K562 (cell line): ENCODE data around the gene TBRG1. TPM values are rescaled to one million over a fixed set of nuclear protein-coding genes. Genes with fewer than 3 reads are reported as not detected.

Experiments used
- ATAC-seq: fragments of 200-7000 bp; cut with Tn5 transposase; 3 replicates; pipeline ENCODE4 v1.9.1; 2020; ENCODE audit warnings: moderate library complexity
- BruUV-seq: library from RNA; stranded (reverse); fragments of 400-500 nt; replicated peaks from 2 replicates; lab custom pipeline; 2021; lab: Mats Ljungman, UMichigan
- CTCF ChIA-PET: fragments of 300-600 bp; formaldehyde crosslinking; extraction: SDS; loops from one replicate; lab custom pipeline; 2021; ENCODE audit warnings: low intra/inter-chr PET ratio; lab: Yijun Ruan, JAX
- POLR2A ChIA-PET: fragments of 300-600, 350-650 bp; sonication (Branson Sonifier 250); formaldehyde crosslinking; extraction: SDS; loops from one replicate; lab custom pipeline; 2021; ENCODE audit warnings: antibody characterized with exemption, inconsistent platforms; lab: Yijun Ruan, JAX
- DNase-seq, 4 experiments: peaks; one replicate each; pipeline versions ENCODE4 v3.0.0 to v3.0.0-alpha.2; 2011 to 2018; ENCODE audit warnings: low spot score in 3 of 4, mixed read lengths in 3 of 4; ENCODE audit errors: extremely low read depth in 1 of 4
- FAIRE-seq: peaks from 2 replicates; lab custom pipeline; 2011; peaks lifted over from hg19 to GRCh38; lab: Jason Lieb, UNC
- H2AFZ ChIP-seq: 2 replicates; pipeline ENCODE4 v1.6.0; 2011; ENCODE audit warnings: low read depth, low read length, control low read depth, inconsistent platforms
- H3K27ac ChIP-seq: fragments of 200-600 bp; 3 replicates; pipeline ENCODE4 v1.8.0; 2011; ENCODE audit warnings: low read depth, mild to moderate bottlenecking, control low read depth, inconsistent platforms, low read length, moderate library complexity, mixed read lengths; ENCODE audit errors: extremely low read depth
- H3K27me3 ChIP-seq, 2 experiments: fragments of 300-600 bp in 1 of 2; 2 replicates in 1 of 2; 3 replicates in 1 of 2; pipeline versions ENCODE4 v1.6.0 to v1.8.0; 2011; ENCODE audit warnings: inconsistent platforms in 2 of 2, low read length in 2 of 2, mild to moderate bottlenecking in 1 of 2, mixed read lengths in 1 of 2, moderate library complexity in 1 of 2; ENCODE audit not compliant: control insufficient read depth in 2 of 2, insufficient read depth in 2 of 2
- H3K36me3 ChIP-seq: fragments of 300-600 bp; 3 replicates; pipeline ENCODE4 v1.8.0; 2011; ENCODE audit warnings: mild to moderate bottlenecking, low read length, inconsistent platforms; ENCODE audit not compliant: control insufficient read depth, insufficient read depth
- H3K4me1 ChIP-seq, 2 experiments: fragments of 200-600 bp in 1 of 2; replicated peaks in 1 of 2; 2 replicates in 1 of 2; 3 replicates in 1 of 2; pipeline versions ENCODE4 v1.5.1 to v1.8.0; 2011; ENCODE audit warnings: inconsistent platforms in 2 of 2, low read length in 2 of 2, mild to moderate bottlenecking in 1 of 2, mixed read lengths in 1 of 2, moderate library complexity in 1 of 2; ENCODE audit not compliant: control insufficient read depth in 2 of 2, insufficient read depth in 2 of 2
- H3K4me2 ChIP-seq: 2 replicates; pipeline ENCODE4 v1.6.1; 2011; ENCODE audit warnings: low read length, control low read depth, inconsistent platforms, mixed read lengths; ENCODE audit not compliant: insufficient read depth
- H3K4me3 ChIP-seq: fragments of 200-600 bp; sonication (generic), shearing (Covaris generic); 2 replicates; pipeline ENCODE4 v1.5.1; 2016; ENCODE audit warnings: control low read depth, inconsistent platforms
- H3K79me2 ChIP-seq: fragments of 200-600 bp; 3 replicates; pipeline ENCODE4 v1.8.0; 2011; ENCODE audit warnings: low read length, inconsistent platforms; ENCODE audit not compliant: control insufficient read depth, insufficient read depth
- H3K9ac ChIP-seq, 2 experiments: 2 replicates each; pipeline versions ENCODE4 v1.6.0 to v1.6.1; 2011; ENCODE audit warnings: low read depth in 2 of 2, low read length in 2 of 2, control low read depth in 1 of 2, inconsistent platforms in 1 of 2, mild to moderate bottlenecking in 1 of 2, mixed read lengths in 1 of 2; ENCODE audit not compliant: insufficient read depth in 1 of 2
- H3K9me1 ChIP-seq: one replicate; pipeline ENCODE4 v1.6.0; 2011; ENCODE audit warnings: inconsistent platforms, mild to moderate bottlenecking, low read length, moderate library complexity; ENCODE audit not compliant: control insufficient read depth, insufficient read depth
- H3K9me3 ChIP-seq: replicated peaks from 2 replicates; pipeline ENCODE4 v1.5.1; 2011; ENCODE audit warnings: low read depth, low read length, inconsistent platforms; ENCODE audit not compliant: control insufficient read depth, insufficient read depth
- H4K20me1 ChIP-seq: replicated peaks from 2 replicates; pipeline ENCODE4 v1.6.1; 2011; ENCODE audit warnings: low read length, inconsistent platforms, mixed read lengths; ENCODE audit not compliant: control insufficient read depth, insufficient read depth
- ESRRA ChIP-seq: fragments of 450-650 bp; IDR thresholded peaks from 2 replicates; pipeline ENCODE4 v1.6.1; 2014; ENCODE audit warnings: low read depth, mild to moderate bottlenecking, moderate library complexity, borderline replicate concordance
- FOXP4 ChIP-seq: sonication (generic); formaldehyde crosslinking; IDR thresholded peaks from 2 replicates; pipeline ENCODE4 v1.8.0; 2022; ENCODE audit warnings: mild to moderate bottlenecking, missing genetic modification reagents, borderline replicate concordance
- KLF1 ChIP-seq: fragments of 450-650 bp; IDR thresholded peaks from 2 replicates; pipeline ENCODE4 v1.6.1; 2016; ENCODE audit warnings: missing genetic modification characterization, missing compliant biosample characterization
- MAFF ChIP-seq: IDR thresholded peaks from 2 replicates; pipeline ENCODE4 v1.6.1; 2012; ENCODE audit warnings: low read length, improper control_type of control experiment
- NCOA6 ChIP-seq: fragments of 450-650 bp; IDR thresholded peaks from 2 replicates; pipeline ENCODE4 v1.6.1; 2017; ENCODE audit warnings: mild to moderate bottlenecking
- PML ChIP-seq: IDR thresholded peaks from 2 replicates; pipeline ENCODE4 v1.6.1; 2012; ENCODE audit warnings: low read length, inconsistent platforms
- POLR2G ChIP-seq: fragments of 200-400 bp; formaldehyde crosslinking; IDR thresholded peaks from 2 replicates; pipeline ENCODE4 v1.6.1; 2017; ENCODE audit warnings: low read depth, mild to moderate bottlenecking, antibody characterized with exemption, low read length, moderate library complexity
- RBFOX2 ChIP-seq: fragments of 200-400 bp; formaldehyde crosslinking; IDR thresholded peaks from 2 replicates; pipeline ENCODE4 v1.6.1; 2017; ENCODE audit warnings: low read depth, mild to moderate bottlenecking, low read length, moderate library complexity
- TGIF2 ChIP-seq: sonication (generic); formaldehyde crosslinking; IDR thresholded peaks from 2 replicates; pipeline ENCODE4 v1.8.1; 2022; ENCODE audit warnings: mild to moderate bottlenecking, missing genetic modification reagents, moderate library complexity
- ZC3H4 ChIP-seq: sonication (generic); formaldehyde crosslinking; IDR thresholded peaks from 2 replicates; pipeline ENCODE4 v1.9.0; 2021; ENCODE audit warnings: missing genetic modification reagents, borderline replicate concordance
- ZNF263 ChIP-seq: sonication (generic); formaldehyde crosslinking; IDR thresholded peaks from 2 replicates; pipeline ENCODE4 v1.8.0; 2022; ENCODE audit warnings: mild to moderate bottlenecking, missing genetic modification reagents, borderline replicate concordance
- ZNF764 ChIP-seq: fragments of 250-450 bp; sonication (Bioruptor Pico); IDR thresholded peaks from 2 replicates; pipeline ENCODE4 v1.4.0; 2020; ENCODE audit warnings: low read depth, mild to moderate bottlenecking, moderate library complexity
- WGBS: fragments of 100-300 bp; shearing (Covaris generic); methylation state at CpG from one replicate; pipeline ENCODE4 v1.1.6; 2016; ENCODE audit warnings: low coverage, mixed read lengths; ENCODE audit not compliant: insufficient coverage; ENCODE audit errors: missing lambda C conversion rate; 5-methylcytosine and 5-hydroxymethylcytosine counted together
- in situ Hi-C: fragments of 300-500 bp; cut with MboI; formaldehyde crosslinking; loops from 4 replicates; pipeline ENCODE4 v1.15.0; 2018; ENCODE audit warnings: inconsistent platforms, mixed read lengths
- intact Hi-C: fragments of 100-400 bp; cut with micrococcal nuclease; formaldehyde crosslinking; loops from 2 replicates; pipeline ENCODE4 v1.14.2; 2022
- polyA plus RNA-seq, 8 experiments: library from polyadenylated mRNA; depleted of rRNA in 4 of 8; stranded (reverse) in 5 of 8; unstranded in 3 of 8; fragments of >200 nt; fragmentation: Nextera tagmentation in 2 of 8; fragmentation: Illumina TruSeq in 1 of 8; extraction: Ambion mirVana in 2 of 8; extraction: Trizol in 1 of 8; gene quantifications; 2 replicates each; pipeline versions ENCODE4 v1.2.1 to v1.2.3, GENCODE V29; 2011 to 2014; ENCODE audit warnings: inconsistent platforms in 1 of 8, missing spikeins in 1 of 8
- total RNA-seq, 7 experiments: library from RNA; depleted of rRNA in 6 of 7; stranded (reverse); fragments of >200 nt in 6 of 7; fragmentation: Illumina TruSeq in 2 of 7; extraction: Trizol in 2 of 7; gene quantifications; 2 replicates each; pipeline versions ENCODE4 v1.2.1 to v1.2.3, GENCODE V29; 2011 to 2021; ENCODE audit warnings: low replicate concordance in 1 of 7
- TF ChIP-seq, protein P1 (sequence below): fragments of 250-450 bp; sonication (Bioruptor Pico); IDR thresholded peaks from 2 replicates; pipeline ENCODE4 v1.9.0; 2021; ENCODE audit warnings: mild to moderate bottlenecking, inconsistent platforms

The TBRG1 gene
- total and polyA plus RNA-seq, 9 of the 15 experiments (the other 6 are each of a cell fraction or from before 2014, with no cell fraction given), result 8.7 to 30.0 (median 20.2) TPM

- Histone ChIP-seq H3K4me3 (no peak overlapping the region), H3K4me1 (peaks cover 0 to 9% of the 10 kb centered on the region in 2 experiments; a peak in 2 of 5 replicates), H3K27me3 (no peaks in the 10 kb centered on the region), H3K36me3 (peaks cover 60% of the 10 kb centered on the region), H3K79me2 (no peaks in the 10 kb centered on the region), H3K9me3 (peaks cover 5% of the 10 kb centered on the region; the same call in 1 of the 2 replicates), H4K20me1 (no peaks in the 10 kb centered on the region), H3K9me1 (no peaks in the 10 kb centered on the region), H3K9ac (no peak overlapping the region), H3K27ac (no peak overlapping the region), H2AFZ (no peak overlapping the region), H3K4me2 (no peak overlapping the region)
- intact Hi-C loops, result no loop called here
- 98% methylated on average over 3 of the region's 3 CpGs for WGBS
- no peak for DNase-seq
- no peak for ATAC-seq
- ChIA-PET CTCF (no interaction called here), POLR2A (interaction anchor here (0.7 to 1.2 kb wide), 3 partner anchors 21 to 230 kb away, joined by 3 to 5 read pairs (median 3); no protein-coding TSS in a partner anchor)
- no TSS peak for BruUV-seq
- in situ Hi-C loops, result no loop called here
- TF ChIP-seq KLF1 (tag) (no peak), ZNF263 (CRISPR knock-in tag) (no peak), ESRRA (no peak), POLR2G (no peak), ZC3H4 (CRISPR knock-in tag) (no peak), FOXP4 (CRISPR knock-in tag) (no peak), RBFOX2 (no peak), TGIF2 (CRISPR knock-in tag) (no peak), PML (no peak), MAFF (no peak), ZNF764 (CRISPR knock-in tag) (no peak), NCOA6 (no peak)
- TF ChIP-seq, protein P1, sequence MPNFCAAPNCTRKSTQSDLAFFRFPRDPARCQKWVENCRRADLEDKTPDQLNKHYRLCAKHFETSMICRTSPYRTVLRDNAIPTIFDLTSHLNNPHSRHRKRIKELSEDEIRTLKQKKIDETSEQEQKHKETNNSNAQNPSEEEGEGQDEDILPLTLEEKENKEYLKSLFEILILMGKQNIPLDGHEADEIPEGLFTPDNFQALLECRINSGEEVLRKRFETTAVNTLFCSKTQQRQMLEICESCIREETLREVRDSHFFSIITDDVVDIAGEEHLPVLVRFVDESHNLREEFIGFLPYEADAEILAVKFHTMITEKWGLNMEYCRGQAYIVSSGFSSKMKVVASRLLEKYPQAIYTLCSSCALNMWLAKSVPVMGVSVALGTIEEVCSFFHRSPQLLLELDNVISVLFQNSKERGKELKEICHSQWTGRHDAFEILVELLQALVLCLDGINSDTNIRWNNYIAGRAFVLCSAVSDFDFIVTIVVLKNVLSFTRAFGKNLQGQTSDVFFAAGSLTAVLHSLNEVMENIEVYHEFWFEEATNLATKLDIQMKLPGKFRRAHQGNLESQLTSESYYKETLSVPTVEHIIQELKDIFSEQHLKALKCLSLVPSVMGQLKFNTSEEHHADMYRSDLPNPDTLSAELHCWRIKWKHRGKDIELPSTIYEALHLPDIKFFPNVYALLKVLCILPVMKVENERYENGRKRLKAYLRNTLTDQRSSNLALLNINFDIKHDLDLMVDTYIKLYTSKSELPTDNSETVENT, result no peak
- FAIRE-seq, result no peak
Observed at GRCh38 chr11:124635932-124636331, 13.3 kb downstream of the TBRG1 start.
